WTC11 (cell line): Measurements from ENCODE around the gene UGGT2. TPM values are rescaled to one million over a fixed set of nuclear protein-coding genes. Genes with fewer than 3 reads are reported as not detected.

Experiments
- ATAC-seq: fragments of 200-7000 bp; cut with Tn5 transposase; 2 replicates; pipeline ENCODE4 v1.10.0; 2021; ENCODE audit warnings: mild to moderate bottlenecking, moderate library complexity
- CTCF ChIA-PET: fragments of 300-600 bp; sonication (Branson Sonifier 250); formaldehyde crosslinking; loops from one replicate; lab custom pipeline; 2021; ENCODE audit warnings: antibody characterized with exemption; lab: Charles Lee
- POLR2A ChIA-PET: fragments of 350-600 bp; sonication (Branson Sonifier 250); formaldehyde crosslinking; loops from one replicate; lab custom pipeline; 2021; ENCODE audit warnings: antibody characterized with exemption; lab: Charles Lee
- DNase-seq: peaks from one replicate; pipeline ENCODE4 v3.0.0; 2021; ENCODE audit warnings: low spot score
- H3K27ac Mint-ChIP-seq: 2 replicates; pipeline ENCODE4 v1.8.0; 2021; ENCODE audit warnings: mixed read lengths
- H3K27me3 Mint-ChIP-seq: 2 replicates; pipeline ENCODE4 v1.8.0; 2021; ENCODE audit warnings: low read depth, mild to moderate bottlenecking, moderate library complexity, mixed read lengths
- H3K36me3 Mint-ChIP-seq: 2 replicates; pipeline ENCODE4 v1.8.0; 2021; ENCODE audit warnings: mixed read lengths
- H3K4me1 Mint-ChIP-seq: 2 replicates; pipeline ENCODE4 v1.8.0; 2022; ENCODE audit warnings: mixed read lengths
- H3K4me3 Mint-ChIP-seq: 2 replicates; pipeline ENCODE4 v1.8.0; 2021; ENCODE audit warnings: mild to moderate bottlenecking, moderate library complexity, mixed read lengths
- H3K9me3 Mint-ChIP-seq: 2 replicates; pipeline ENCODE4 v1.8.0; 2021; ENCODE audit warnings: mixed read lengths
- ELF4 ChIP-seq: sonication (generic); formaldehyde crosslinking; IDR thresholded peaks from 2 replicates; pipeline ENCODE4 v1.8.1; 2022; ENCODE audit warnings: low read depth, mild to moderate bottlenecking, moderate library complexity, missing genetic modification reagents
- ESRRA ChIP-seq: sonication (generic); formaldehyde crosslinking; IDR thresholded peaks from 2 replicates; pipeline ENCODE4 v1.8.1; 2022; ENCODE audit warnings: mild to moderate bottlenecking, missing genetic modification reagents, borderline replicate concordance
- FOXJ3 ChIP-seq: sonication (generic); formaldehyde crosslinking; IDR thresholded peaks from 2 replicates; pipeline ENCODE4 v1.9.0; 2021; ENCODE audit warnings: missing genetic modification reagents, mild to moderate bottlenecking, borderline replicate concordance
- GTF2I ChIP-seq: fragments of 250-450 bp; sonication (Bioruptor Pico); conservative IDR thresholded peaks from 2 replicates; pipeline ENCODE4 v1.4.0; 2021; ENCODE audit warnings: mild to moderate bottlenecking
- JAZF1 ChIP-seq: fragments of 250-450 bp; sonication (Bioruptor Pico); IDR thresholded peaks from 2 replicates; pipeline ENCODE4 v1.9.0; 2021; ENCODE audit warnings: moderate library complexity, mild to moderate bottlenecking, inconsistent platforms
- JUN ChIP-seq: sonication (generic); formaldehyde crosslinking; IDR thresholded peaks from 2 replicates; pipeline ENCODE4 v1.8.0; 2023; ENCODE audit warnings: mild to moderate bottlenecking, missing genetic modification reagents
- NR2C2 ChIP-seq: sonication (generic); formaldehyde crosslinking; IDR thresholded peaks from 2 replicates; pipeline ENCODE4 v1.8.0; 2022; ENCODE audit warnings: mild to moderate bottlenecking, missing genetic modification reagents
- NR3C1 ChIP-seq: sonication (generic); formaldehyde crosslinking; conservative IDR thresholded peaks from 2 replicates; pipeline ENCODE4 v1.8.1; 2023; ENCODE audit warnings: low read depth, mild to moderate bottlenecking, missing genetic modification reagents
- PRRX2 ChIP-seq: fragments of 250-450 bp; sonication (Bioruptor Pico); IDR thresholded peaks from 2 replicates; pipeline ENCODE4 v1.8.0; 2021; ENCODE audit warnings: mild to moderate bottlenecking
- RELA ChIP-seq: sonication (generic); formaldehyde crosslinking; IDR thresholded peaks from 2 replicates; pipeline ENCODE4 v1.8.1; 2022; ENCODE audit warnings: missing genetic modification reagents, mild to moderate bottlenecking, borderline replicate concordance
- SMAD4 ChIP-seq: sonication (generic); formaldehyde crosslinking; IDR thresholded peaks from 2 replicates; pipeline ENCODE4 v1.8.0; 2022; ENCODE audit warnings: mild to moderate bottlenecking, missing genetic modification reagents
- TEAD4 ChIP-seq: sonication (generic); formaldehyde crosslinking; IDR thresholded peaks from 2 replicates; pipeline ENCODE4 v1.8.0; 2022; ENCODE audit warnings: mild to moderate bottlenecking, missing genetic modification reagents
- TP53 ChIP-seq: sonication (generic); formaldehyde crosslinking; IDR thresholded peaks from 2 replicates; pipeline ENCODE4 v1.8.1; 2023; ENCODE audit warnings: mild to moderate bottlenecking, missing genetic modification reagents
- ZBTB21 ChIP-seq: sonication (generic); formaldehyde crosslinking; IDR thresholded peaks from 2 replicates; pipeline ENCODE4 v1.8.1; 2023; ENCODE audit warnings: mild to moderate bottlenecking, missing genetic modification reagents, borderline replicate concordance
- ZNF121 ChIP-seq: sonication (generic); formaldehyde crosslinking; IDR thresholded peaks from 2 replicates; pipeline ENCODE4 v1.8.0; 2023; ENCODE audit warnings: missing genetic modification reagents
- ZNF138 ChIP-seq: sonication (generic); formaldehyde crosslinking; conservative IDR thresholded peaks from 2 replicates; pipeline ENCODE4 v1.8.1; 2022; ENCODE audit warnings: mild to moderate bottlenecking, moderate library complexity, missing genetic modification reagents
- ZNF317 ChIP-seq: sonication (generic); formaldehyde crosslinking; IDR thresholded peaks from 2 replicates; pipeline ENCODE4 v1.8.1; 2023; ENCODE audit warnings: low read depth, mild to moderate bottlenecking, moderate library complexity, missing genetic modification reagents, borderline replicate concordance
- total RNA-seq: library from RNA; stranded (reverse); gene quantifications from 3 replicates; pipeline ENCODE4 v1.2.3, GENCODE V29; 2021
- TF ChIP-seq, protein P1 (sequence below): sonication (generic); formaldehyde crosslinking; IDR thresholded peaks from 2 replicates; pipeline ENCODE4 v1.8.1; 2022; ENCODE audit warnings: mild to moderate bottlenecking, missing genetic modification reagents, moderate library complexity, borderline replicate concordance
- TF ChIP-seq, protein P2 (sequence below): sonication (generic); formaldehyde crosslinking; IDR thresholded peaks from 2 replicates; pipeline ENCODE4 v1.8.0; 2023; ENCODE audit warnings: missing genetic modification reagents, mild to moderate bottlenecking, borderline replicate concordance
- TF ChIP-seq, protein P3 (sequence below): sonication (generic); formaldehyde crosslinking; IDR thresholded peaks from 2 replicates; pipeline ENCODE4 v1.8.1; 2022; ENCODE audit warnings: missing genetic modification reagents, borderline replicate concordance
- TF ChIP-seq, protein P4 (sequence below): fragments of 250-450 bp; sonication (Bioruptor Pico); IDR thresholded peaks from 2 replicates; pipeline ENCODE4 v1.8.0; 2021; ENCODE audit warnings: mild to moderate bottlenecking
- TF ChIP-seq, protein P5 (sequence below): sonication (generic); formaldehyde crosslinking; IDR thresholded peaks from 2 replicates; pipeline ENCODE4 v1.8.0; 2023; ENCODE audit warnings: missing genetic modification reagents
- TF ChIP-seq, protein P6 (sequence below): sonication (generic); formaldehyde crosslinking; IDR thresholded peaks from 2 replicates; pipeline ENCODE4 v1.8.1; 2023; ENCODE audit warnings: mild to moderate bottlenecking, missing genetic modification reagents, borderline replicate concordance

UGGT2 gene
- total RNA-seq, 1 experiment from 2014 or later = 31.1 TPM

DNA sequence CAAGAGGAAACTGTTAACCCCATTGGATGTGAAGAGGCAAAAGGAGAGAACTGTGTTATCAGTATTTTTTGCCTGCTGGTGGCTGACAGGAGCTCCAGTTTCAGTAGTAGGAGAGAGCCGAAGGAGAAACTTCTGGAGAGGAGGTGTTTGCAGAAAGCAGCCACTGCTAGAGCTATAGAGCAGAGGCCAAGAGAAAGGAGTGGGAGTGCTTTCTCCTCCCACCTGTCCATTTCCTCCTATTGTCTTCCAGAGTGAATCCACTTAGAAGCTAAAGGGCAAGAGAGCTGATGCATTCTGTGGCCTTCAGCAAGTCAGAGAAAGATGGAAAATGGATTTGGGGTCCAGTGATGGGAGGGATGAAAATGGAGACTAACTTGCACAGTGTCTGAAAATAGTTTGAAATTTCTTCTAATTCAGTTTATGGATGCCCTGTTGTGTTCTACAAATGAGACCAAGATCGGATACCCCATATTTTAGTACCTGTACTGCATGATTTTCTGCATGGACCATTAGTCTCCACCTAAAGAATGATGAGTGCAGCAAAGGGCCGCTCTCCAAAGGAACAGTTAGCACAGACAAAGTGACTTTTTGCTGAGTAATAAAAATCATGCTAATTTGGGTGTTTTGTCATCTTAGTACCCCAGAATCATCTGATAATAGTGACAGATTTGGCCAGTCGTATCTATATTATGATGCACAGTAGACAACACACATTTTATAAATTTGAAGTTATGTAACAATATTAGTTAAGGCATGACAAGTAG lies 47.4 kb upstream of the UGGT2 start (continued):
- TF ChIP-seq ZBTB21 (CRISPR knock-in tag) (no peak), JAZF1 (CRISPR knock-in tag) (no peak), NR3C1 (CRISPR knock-in tag) (no peak), ESRRA (CRISPR knock-in tag) (no peak), FOXJ3 (no peak), TP53 (CRISPR knock-in tag) (no peak), SMAD4 (CRISPR knock-in tag) (no peak), TEAD4 (CRISPR knock-in tag) (no peak), ELF4 (CRISPR knock-in tag) (no peak)
- TF ChIP-seq, protein P1, sequence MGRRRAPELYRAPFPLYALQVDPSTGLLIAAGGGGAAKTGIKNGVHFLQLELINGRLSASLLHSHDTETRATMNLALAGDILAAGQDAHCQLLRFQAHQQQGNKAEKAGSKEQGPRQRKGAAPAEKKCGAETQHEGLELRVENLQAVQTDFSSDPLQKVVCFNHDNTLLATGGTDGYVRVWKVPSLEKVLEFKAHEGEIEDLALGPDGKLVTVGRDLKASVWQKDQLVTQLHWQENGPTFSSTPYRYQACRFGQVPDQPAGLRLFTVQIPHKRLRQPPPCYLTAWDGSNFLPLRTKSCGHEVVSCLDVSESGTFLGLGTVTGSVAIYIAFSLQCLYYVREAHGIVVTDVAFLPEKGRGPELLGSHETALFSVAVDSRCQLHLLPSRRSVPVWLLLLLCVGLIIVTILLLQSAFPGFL (CRISPR knock-in tag) = no peak
- TF ChIP-seq, protein P2, sequence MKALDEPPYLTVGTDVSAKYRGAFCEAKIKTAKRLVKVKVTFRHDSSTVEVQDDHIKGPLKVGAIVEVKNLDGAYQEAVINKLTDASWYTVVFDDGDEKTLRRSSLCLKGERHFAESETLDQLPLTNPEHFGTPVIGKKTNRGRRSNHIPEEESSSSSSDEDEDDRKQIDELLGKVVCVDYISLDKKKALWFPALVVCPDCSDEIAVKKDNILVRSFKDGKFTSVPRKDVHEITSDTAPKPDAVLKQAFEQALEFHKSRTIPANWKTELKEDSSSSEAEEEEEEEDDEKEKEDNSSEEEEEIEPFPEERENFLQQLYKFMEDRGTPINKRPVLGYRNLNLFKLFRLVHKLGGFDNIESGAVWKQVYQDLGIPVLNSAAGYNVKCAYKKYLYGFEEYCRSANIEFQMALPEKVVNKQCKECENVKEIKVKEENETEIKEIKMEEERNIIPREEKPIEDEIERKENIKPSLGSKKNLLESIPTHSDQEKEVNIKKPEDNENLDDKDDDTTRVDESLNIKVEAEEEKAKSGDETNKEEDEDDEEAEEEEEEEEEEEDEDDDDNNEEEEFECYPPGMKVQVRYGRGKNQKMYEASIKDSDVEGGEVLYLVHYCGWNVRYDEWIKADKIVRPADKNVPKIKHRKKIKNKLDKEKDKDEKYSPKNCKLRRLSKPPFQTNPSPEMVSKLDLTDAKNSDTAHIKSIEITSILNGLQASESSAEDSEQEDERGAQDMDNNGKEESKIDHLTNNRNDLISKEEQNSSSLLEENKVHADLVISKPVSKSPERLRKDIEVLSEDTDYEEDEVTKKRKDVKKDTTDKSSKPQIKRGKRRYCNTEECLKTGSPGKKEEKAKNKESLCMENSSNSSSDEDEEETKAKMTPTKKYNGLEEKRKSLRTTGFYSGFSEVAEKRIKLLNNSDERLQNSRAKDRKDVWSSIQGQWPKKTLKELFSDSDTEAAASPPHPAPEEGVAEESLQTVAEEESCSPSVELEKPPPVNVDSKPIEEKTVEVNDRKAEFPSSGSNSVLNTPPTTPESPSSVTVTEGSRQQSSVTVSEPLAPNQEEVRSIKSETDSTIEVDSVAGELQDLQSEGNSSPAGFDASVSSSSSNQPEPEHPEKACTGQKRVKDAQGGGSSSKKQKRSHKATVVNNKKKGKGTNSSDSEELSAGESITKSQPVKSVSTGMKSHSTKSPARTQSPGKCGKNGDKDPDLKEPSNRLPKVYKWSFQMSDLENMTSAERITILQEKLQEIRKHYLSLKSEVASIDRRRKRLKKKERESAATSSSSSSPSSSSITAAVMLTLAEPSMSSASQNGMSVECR (CRISPR knock-in tag) = no peak
- TF ChIP-seq, protein P3, sequence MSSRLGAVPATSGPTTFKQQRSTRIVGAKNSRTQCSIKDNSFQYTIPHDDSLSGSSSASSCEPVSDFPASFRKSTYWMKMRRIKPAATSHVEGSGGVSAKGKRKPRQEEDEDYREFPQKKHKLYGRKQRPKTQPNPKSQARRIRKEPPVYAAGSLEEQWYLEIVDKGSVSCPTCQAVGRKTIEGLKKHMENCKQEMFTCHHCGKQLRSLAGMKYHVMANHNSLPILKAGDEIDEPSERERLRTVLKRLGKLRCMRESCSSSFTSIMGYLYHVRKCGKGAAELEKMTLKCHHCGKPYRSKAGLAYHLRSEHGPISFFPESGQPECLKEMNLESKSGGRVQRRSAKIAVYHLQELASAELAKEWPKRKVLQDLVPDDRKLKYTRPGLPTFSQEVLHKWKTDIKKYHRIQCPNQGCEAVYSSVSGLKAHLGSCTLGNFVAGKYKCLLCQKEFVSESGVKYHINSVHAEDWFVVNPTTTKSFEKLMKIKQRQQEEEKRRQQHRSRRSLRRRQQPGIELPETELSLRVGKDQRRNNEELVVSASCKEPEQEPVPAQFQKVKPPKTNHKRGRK = no peak
- TF ChIP-seq, protein P4, sequence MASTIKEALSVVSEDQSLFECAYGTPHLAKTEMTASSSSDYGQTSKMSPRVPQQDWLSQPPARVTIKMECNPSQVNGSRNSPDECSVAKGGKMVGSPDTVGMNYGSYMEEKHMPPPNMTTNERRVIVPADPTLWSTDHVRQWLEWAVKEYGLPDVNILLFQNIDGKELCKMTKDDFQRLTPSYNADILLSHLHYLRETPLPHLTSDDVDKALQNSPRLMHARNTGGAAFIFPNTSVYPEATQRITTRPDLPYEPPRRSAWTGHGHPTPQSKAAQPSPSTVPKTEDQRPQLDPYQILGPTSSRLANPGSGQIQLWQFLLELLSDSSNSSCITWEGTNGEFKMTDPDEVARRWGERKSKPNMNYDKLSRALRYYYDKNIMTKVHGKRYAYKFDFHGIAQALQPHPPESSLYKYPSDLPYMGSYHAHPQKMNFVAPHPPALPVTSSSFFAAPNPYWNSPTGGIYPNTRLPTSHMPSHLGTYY (CRISPR knock-in tag) = no peak

DNA sequence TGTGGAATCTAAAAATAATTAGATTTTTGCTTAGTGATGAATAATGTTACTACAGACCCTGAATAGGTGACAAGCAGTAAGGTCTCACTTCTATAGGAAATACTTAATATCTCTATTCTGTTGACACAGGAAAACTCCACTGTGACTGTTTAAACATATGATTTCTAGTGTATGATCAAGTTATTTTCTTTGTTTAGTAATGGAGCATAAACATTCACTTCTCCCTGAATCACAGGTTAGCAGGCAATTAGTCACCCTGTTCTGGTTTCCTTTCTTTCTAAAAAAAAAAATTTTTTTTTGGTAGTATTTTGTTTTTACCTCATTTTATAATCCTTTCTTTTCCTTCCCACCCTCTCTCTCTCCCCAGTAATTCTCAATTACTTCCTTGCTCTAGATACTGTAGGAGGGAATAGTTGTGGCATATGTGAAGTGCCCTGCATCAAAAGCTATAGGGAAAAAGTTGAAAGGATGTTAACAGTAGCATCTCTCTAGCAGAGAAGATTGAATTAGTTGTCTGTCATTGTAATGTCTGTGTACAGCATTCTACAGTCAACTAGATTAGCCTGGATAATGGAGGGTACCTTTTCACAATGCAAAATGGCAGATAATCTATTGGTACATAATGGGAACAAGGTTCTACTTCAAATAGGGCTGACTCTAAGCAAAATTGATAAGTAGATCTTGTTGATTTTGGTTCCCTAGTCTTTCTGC lies 40.2 kb upstream of the UGGT2 start:
- Mint-ChIP-seq H3K4me3 (no peak overlapping the region), H3K4me1 (peaks cover 17% of the 10 kb centered on the region), H3K9me3 (no peaks in the 10 kb centered on the region), H3K27me3 (peaks cover 51% of the 10 kb centered on the region), H3K27ac (no peak overlapping the region), H3K36me3 (no peaks in the 10 kb centered on the region)
- DNase-seq = no peak
- ATAC-seq = no peak
- ChIA-PET CTCF (no interaction called here), POLR2A (no interaction called here)
- TF ChIP-seq RELA (CRISPR knock-in tag) = no peak
- TF ChIP-seq ELF4 (CRISPR knock-in tag) = no peak
- TF ChIP-seq, protein P5, sequence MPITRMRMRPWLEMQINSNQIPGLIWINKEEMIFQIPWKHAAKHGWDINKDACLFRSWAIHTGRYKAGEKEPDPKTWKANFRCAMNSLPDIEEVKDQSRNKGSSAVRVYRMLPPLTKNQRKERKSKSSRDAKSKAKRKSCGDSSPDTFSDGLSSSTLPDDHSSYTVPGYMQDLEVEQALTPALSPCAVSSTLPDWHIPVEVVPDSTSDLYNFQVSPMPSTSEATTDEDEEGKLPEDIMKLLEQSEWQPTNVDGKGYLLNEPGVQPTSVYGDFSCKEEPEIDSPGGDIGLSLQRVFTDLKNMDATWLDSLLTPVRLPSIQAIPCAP (CRISPR knock-in tag) = no peak
- TF ChIP-seq ZBTB21 (CRISPR knock-in tag) = no peak
- TF ChIP-seq ZNF138 (CRISPR knock-in tag) = no peak
- TF ChIP-seq ZNF121 = no peak
- TF ChIP-seq JUN (CRISPR knock-in tag) = no peak
- TF ChIP-seq NR2C2 (CRISPR knock-in tag) = no peak
- no peak for TF ChIP-seq GTF2I (CRISPR knock-in tag)
- no peak for TF ChIP-seq PRRX2 (CRISPR knock-in tag)
- TF ChIP-seq, protein P6, sequence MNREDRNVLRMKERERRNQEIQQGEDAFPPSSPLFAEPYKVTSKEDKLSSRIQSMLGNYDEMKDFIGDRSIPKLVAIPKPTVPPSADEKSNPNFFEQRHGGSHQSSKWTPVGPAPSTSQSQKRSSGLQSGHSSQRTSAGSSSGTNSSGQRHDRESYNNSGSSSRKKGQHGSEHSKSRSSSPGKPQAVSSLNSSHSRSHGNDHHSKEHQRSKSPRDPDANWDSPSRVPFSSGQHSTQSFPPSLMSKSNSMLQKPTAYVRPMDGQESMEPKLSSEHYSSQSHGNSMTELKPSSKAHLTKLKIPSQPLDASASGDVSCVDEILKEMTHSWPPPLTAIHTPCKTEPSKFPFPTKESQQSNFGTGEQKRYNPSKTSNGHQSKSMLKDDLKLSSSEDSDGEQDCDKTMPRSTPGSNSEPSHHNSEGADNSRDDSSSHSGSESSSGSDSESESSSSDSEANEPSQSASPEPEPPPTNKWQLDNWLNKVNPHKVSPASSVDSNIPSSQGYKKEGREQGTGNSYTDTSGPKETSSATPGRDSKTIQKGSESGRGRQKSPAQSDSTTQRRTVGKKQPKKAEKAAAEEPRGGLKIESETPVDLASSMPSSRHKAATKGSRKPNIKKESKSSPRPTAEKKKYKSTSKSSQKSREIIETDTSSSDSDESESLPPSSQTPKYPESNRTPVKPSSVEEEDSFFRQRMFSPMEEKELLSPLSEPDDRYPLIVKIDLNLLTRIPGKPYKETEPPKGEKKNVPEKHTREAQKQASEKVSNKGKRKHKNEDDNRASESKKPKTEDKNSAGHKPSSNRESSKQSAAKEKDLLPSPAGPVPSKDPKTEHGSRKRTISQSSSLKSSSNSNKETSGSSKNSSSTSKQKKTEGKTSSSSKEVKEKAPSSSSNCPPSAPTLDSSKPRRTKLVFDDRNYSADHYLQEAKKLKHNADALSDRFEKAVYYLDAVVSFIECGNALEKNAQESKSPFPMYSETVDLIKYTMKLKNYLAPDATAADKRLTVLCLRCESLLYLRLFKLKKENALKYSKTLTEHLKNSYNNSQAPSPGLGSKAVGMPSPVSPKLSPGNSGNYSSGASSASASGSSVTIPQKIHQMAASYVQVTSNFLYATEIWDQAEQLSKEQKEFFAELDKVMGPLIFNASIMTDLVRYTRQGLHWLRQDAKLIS (CRISPR knock-in tag) = no peak
- no peak for TF ChIP-seq ZNF317 (CRISPR knock-in tag)
